ENCODE measurements around the gene UBE2D2. TPM values are rescaled to one million over a fixed set of nuclear protein-coding genes. Genes with fewer than 3 reads are reported as not detected.

UBE2D2 gene
- total RNA-seq, 1 experiment from 2014 or later, result 105 TPM

DNA sequence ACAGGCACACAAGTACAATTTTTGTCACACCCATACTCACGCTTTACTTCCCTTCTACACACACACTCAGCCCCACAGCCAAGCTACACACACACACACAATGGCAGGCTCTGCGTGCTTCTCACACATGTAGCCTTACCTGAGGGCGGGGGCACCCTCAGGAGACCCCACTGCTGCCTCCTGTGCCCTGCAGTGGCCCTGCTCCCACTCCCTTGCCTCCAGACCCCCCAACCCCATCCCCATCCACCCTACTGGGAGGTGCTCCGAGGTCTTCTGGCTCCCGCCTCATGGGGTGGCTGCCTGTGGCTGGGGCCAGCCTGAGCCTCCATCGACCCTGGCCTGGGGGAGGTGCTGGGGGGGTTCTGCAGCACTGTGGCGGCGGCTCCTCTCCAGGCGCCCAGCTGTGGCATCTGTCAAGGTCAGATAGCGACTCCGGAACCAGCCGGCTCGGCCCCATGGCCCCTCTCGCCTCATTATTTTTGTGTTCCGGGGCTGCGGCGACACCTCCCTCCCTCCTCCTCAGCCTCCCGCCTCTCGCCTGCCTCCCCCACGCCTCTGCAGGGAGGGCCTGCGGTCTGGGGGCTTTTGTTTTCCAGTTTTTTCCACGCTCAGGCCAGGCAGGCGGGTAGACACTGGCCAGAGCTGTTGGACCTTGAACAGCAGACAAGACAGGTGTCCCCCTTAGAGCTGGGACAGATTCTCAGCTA lies 108.7 kb downstream of the UBE2D2 start:
- Histone ChIP-seq H2AFZ (ENCODE audit: low read length) (no peak overlapping the region; the same call in 1 of the 2 replicates), H3K9ac (ENCODE audit: low read length) (peak overlapping the region; percentile 34), H3K4me3 (ENCODE audit: low read length) (peak overlapping the region; percentile 22; the same call in 1 of the 2 replicates), H3K4me1 (ENCODE audit: low read length) (peaks cover 36% of the 10 kb centered on the region), H3K36me3 (ENCODE audit: insufficient read depth, low read length) (no peaks in the 10 kb centered on the region), H3K27ac (ENCODE audit: low read length) (no peak overlapping the region), H4K20me1 (ENCODE audit: insufficient read depth, low read depth, low read length) (no peaks in the 10 kb centered on the region), H3K4me2 (ENCODE audit: low read depth, low read length, poor library complexity, severe bottlenecking) (peak overlapping the region; percentile 70), H3K79me2 (ENCODE audit: low read length) (no peaks in the 10 kb centered on the region), H3K9me3 (ENCODE audit: low read length) (no peaks in the 10 kb centered on the region), H3K9me2 (replicated peaks; ENCODE audit: insufficient read depth, low read length) (no peaks in the 10 kb centered on the region), H3K27me3 (ENCODE audit: low read length) (no peaks in the 10 kb centered on the region; the same call in 1 of the 2 replicates)
- no peak for DNase-seq

DNA sequence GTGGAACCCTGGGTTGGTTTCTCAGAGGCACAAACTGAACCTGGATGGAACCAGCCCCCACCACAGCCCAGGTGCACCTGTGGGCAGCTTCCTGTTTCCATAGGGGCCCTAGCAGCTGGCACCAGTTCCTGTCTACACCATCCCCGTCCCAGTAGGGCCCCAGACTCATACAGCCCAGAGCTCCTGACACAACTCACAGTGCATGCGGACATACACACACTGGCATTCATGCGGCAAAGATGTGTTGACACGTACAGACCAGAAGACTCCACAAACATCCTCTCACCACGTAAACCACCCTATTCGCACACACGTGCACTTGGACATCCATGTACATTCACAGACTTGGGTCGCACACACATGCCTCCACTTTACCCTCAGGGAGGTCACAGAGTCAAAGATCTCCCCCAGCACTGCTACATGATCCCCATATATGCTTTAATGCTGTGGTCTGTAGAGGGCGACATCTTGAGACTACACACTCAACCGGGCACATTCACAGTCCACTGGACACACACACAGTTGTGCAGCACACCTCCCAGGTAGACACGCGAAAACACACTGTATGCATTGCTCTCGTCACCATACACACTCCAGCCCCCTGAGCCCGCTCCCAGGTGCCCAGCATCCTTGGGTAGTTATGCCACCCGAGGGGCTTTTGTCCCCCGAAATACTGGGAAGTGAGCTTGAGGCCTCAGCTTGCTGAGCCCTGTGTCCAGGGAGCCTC lies 109.4 kb downstream of the UBE2D2 start:
- H3K9me2 ChIP-seq (replicated peaks; ENCODE audit: insufficient read depth, low read length), result no peaks in the 10 kb centered on the region
- no peak overlapping the region for H2AFZ ChIP-seq (ENCODE audit: low read length)
- DNase-seq, result peak; percentile 71
- no peaks in the 10 kb centered on the region for H3K36me3 ChIP-seq (ENCODE audit: insufficient read depth, low read length)
- H3K9me3 ChIP-seq (ENCODE audit: low read length), result no peaks in the 10 kb centered on the region
- peak overlapping the region; percentile 34 for H3K9ac ChIP-seq (ENCODE audit: low read length)
- peak overlapping the region; percentile 70 for H3K4me2 ChIP-seq (ENCODE audit: low read depth, low read length, poor library complexity, severe bottlenecking)
- H3K27me3 ChIP-seq (ENCODE audit: low read length), result no peaks in the 10 kb centered on the region; the same call in 1 of the 2 replicates
- no peak overlapping the region for H3K27ac ChIP-seq (ENCODE audit: low read length)
- H4K20me1 ChIP-seq (ENCODE audit: insufficient read depth, low read depth, low read length), result no peaks in the 10 kb centered on the region
- H3K4me1 ChIP-seq (ENCODE audit: low read length), result peaks cover 36% of the 10 kb centered on the region
- peak overlapping the region; percentile 22; the same call in 1 of the 2 replicates for H3K4me3 ChIP-seq (ENCODE audit: low read length)
- no peaks in the 10 kb centered on the region for H3K79me2 ChIP-seq (ENCODE audit: low read length)

DNA sequence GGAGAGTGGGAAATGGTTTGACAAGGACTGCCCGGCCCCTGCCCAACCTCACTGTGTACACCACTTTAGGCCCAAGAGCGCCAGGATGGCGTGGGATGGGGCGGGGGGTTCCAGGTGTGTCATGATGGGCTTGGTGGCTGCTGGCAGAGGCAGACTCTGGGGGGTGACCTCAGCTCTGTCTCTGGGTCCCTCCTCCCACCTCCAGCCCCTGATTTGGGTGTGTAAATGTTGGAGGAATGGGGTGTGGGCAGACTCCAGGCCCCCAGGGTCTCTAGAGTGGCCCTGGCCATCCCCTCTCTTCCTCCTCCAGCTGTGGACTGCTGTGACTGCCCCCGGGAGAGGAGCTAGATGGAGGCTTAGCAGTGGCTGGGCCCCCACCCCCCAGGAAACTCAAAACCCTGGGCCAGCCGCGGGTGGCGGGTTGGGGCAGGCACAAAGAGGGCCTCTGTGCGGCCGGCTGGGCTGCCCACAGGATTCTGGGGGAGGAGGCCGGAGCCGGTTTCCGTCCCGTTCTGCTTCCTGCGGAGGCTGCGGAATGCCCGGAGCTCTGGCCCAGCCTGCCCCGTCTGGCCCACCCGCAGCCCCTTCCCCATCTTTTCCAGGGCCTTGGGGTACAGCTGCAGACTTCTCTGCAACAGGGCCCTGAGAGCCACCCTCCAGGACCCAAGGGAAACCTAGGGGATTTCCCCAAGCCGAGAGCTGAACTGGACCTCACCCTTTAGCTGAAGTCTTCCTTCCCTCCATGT lies 110.1 kb downstream of the UBE2D2 start:
- no peaks in the 10 kb centered on the region for H3K9me3 ChIP-seq (ENCODE audit: low read length)
- H2AFZ ChIP-seq (ENCODE audit: low read length), result no peak overlapping the region
- peak overlapping the region; percentile 70 for H3K4me2 ChIP-seq (ENCODE audit: low read depth, low read length, poor library complexity, severe bottlenecking)
- H3K79me2 ChIP-seq (ENCODE audit: low read length), result no peaks in the 10 kb centered on the region
- no peaks in the 10 kb centered on the region; the same call in 1 of the 2 replicates for H3K27me3 ChIP-seq (ENCODE audit: low read length)
- H3K4me3 ChIP-seq (ENCODE audit: low read length), result no peak overlapping the region
- H3K9me2 ChIP-seq (replicated peaks; ENCODE audit: insufficient read depth, low read length), result no peaks in the 10 kb centered on the region
- no peaks in the 10 kb centered on the region for H3K36me3 ChIP-seq (ENCODE audit: insufficient read depth, low read length)
- H3K9ac ChIP-seq (ENCODE audit: low read length), result no peak overlapping the region
- no peaks in the 10 kb centered on the region for H4K20me1 ChIP-seq (ENCODE audit: insufficient read depth, low read depth, low read length)
- DNase-seq, result no peak
- no peak overlapping the region for H3K27ac ChIP-seq (ENCODE audit: low read length)
- H3K4me1 ChIP-seq (ENCODE audit: low read length), result peaks cover 36% of the 10 kb centered on the region

GRCh38 chr5:139675213-139675612 lies 114.1 kb downstream of the UBE2D2 start:
- Histone ChIP-seq H3K27ac (ENCODE audit: low read length) (no peak overlapping the region), H3K4me2 (ENCODE audit: low read depth, low read length, poor library complexity, severe bottlenecking) (no peak overlapping the region), H4K20me1 (ENCODE audit: insufficient read depth, low read depth, low read length) (no peaks in the 10 kb centered on the region), H2AFZ (ENCODE audit: low read length) (no peak overlapping the region), H3K36me3 (ENCODE audit: insufficient read depth, low read length) (no peaks in the 10 kb centered on the region), H3K4me3 (ENCODE audit: low read length) (no peak overlapping the region), H3K9me2 (replicated peaks; ENCODE audit: insufficient read depth, low read length) (no peaks in the 10 kb centered on the region), H3K27me3 (ENCODE audit: low read length) (no peaks in the 10 kb centered on the region), H3K9ac (ENCODE audit: low read length) (no peak overlapping the region), H3K9me3 (ENCODE audit: low read length) (no peaks in the 10 kb centered on the region), H3K4me1 (ENCODE audit: low read length) (peaks cover 10% of the 10 kb centered on the region), H3K79me2 (ENCODE audit: low read length) (no peaks in the 10 kb centered on the region)
- DNase-seq, result no peak

DNA sequence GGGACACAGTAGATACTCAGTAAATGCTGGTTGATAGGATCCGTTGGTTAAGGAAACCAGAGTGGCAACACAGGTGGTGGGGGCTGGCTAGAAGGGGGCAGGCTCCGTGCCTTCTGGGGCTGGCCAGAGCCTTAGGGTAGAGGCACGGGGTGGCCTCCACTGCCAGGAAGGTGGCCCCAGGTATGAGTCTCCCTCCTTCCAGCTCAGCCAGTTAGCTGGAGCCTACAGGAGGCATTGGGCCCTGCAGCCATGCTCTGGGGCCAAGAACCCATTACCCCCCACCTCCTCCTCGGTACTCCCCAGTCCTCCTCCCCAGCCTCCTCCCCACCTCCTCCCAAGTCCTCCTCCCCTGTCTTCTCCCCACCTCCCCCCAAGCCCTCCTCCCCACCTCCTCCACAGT lies 114.7 kb downstream of the UBE2D2 start:
- Histone ChIP-seq H2AFZ (ENCODE audit: low read length) (no peak overlapping the region), H3K79me2 (ENCODE audit: low read length) (no peaks in the 10 kb centered on the region), H3K4me2 (ENCODE audit: low read depth, low read length, poor library complexity, severe bottlenecking) (no peak overlapping the region), H3K4me1 (ENCODE audit: low read length) (peaks cover 4% of the 10 kb centered on the region), H3K36me3 (ENCODE audit: insufficient read depth, low read length) (no peaks in the 10 kb centered on the region), H3K9me3 (ENCODE audit: low read length) (no peaks in the 10 kb centered on the region), H3K9me2 (replicated peaks; ENCODE audit: insufficient read depth, low read length) (no peaks in the 10 kb centered on the region), H3K27me3 (ENCODE audit: low read length) (no peaks in the 10 kb centered on the region), H3K9ac (ENCODE audit: low read length) (no peak overlapping the region), H3K27ac (ENCODE audit: low read length) (no peak overlapping the region), H3K4me3 (ENCODE audit: low read length) (no peak overlapping the region), H4K20me1 (ENCODE audit: insufficient read depth, low read depth, low read length) (no peaks in the 10 kb centered on the region)
- DNase-seq, result no peak

GRCh38 chr5:139676406-139676805 lies 115.3 kb downstream of the UBE2D2 start:
- no peaks in the 10 kb centered on the region for H4K20me1 ChIP-seq (ENCODE audit: insufficient read depth, low read depth, low read length)
- no peak overlapping the region for H3K4me3 ChIP-seq (ENCODE audit: low read length)
- H3K9me3 ChIP-seq (ENCODE audit: low read length), result no peaks in the 10 kb centered on the region
- no peaks in the 10 kb centered on the region for H3K79me2 ChIP-seq (ENCODE audit: low read length)
- H3K9me2 ChIP-seq (replicated peaks; ENCODE audit: insufficient read depth, low read length), result no peaks in the 10 kb centered on the region
- H3K9ac ChIP-seq (ENCODE audit: low read length), result no peak overlapping the region
- no peak overlapping the region for H3K4me2 ChIP-seq (ENCODE audit: low read depth, low read length, poor library complexity, severe bottlenecking)
- H3K27me3 ChIP-seq (ENCODE audit: low read length), result no peaks in the 10 kb centered on the region
- DNase-seq, result no peak
- no peaks in the 10 kb centered on the region for H3K36me3 ChIP-seq (ENCODE audit: insufficient read depth, low read length)
- H3K4me1 ChIP-seq (ENCODE audit: low read length), result no peaks in the 10 kb centered on the region
- no peak overlapping the region for H3K27ac ChIP-seq (ENCODE audit: low read length)
- no peak overlapping the region for H2AFZ ChIP-seq (ENCODE audit: low read length)

DNA sequence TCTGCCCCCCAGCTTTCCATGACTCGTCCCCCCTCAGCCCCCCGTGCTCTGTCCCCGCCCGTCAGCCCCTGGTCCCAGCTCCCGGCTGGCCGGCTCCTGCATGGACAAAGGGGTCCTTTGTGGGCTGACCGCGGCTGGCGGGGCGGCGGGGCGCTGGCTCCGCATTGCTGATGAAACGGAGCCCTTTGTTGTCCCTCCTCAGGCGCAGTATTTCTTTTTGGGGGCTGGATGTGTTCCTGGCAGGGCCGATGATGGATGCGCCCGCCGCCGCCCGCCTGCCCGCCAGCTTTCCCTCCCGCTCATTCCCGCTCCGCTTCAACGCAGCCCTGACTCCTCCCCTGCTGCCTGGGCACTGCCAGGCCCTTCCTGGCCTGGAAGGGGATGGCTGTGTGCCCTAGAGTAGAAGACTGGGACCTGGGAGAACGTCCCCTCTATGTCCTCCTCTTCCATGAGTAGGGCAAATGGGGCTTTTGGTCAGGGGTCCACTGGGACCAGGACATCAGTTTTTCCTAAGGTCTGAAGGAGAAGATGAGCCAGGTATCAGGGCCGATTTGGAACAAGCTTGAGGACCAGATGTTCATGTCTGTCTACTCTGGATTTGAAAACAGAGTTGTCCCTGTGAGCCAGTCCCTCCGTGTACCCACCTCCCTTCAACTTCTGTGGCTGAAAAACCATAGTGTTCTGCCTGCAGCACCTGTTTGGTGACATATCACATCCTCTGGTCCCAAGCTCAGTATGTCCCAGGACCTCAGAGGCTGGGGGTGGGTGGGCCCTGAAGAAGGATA lies 116.0 kb downstream of the UBE2D2 start:
- H3K27ac ChIP-seq (ENCODE audit: low read length), result no peak overlapping the region
- no peak for DNase-seq
- H3K9ac ChIP-seq (ENCODE audit: low read length), result no peak overlapping the region
- no peak overlapping the region for H2AFZ ChIP-seq (ENCODE audit: low read length)
- no peaks in the 10 kb centered on the region for H3K36me3 ChIP-seq (ENCODE audit: insufficient read depth, low read length)
- no peaks in the 10 kb centered on the region for H3K4me1 ChIP-seq (ENCODE audit: low read length)
- H4K20me1 ChIP-seq (ENCODE audit: insufficient read depth, low read depth, low read length), result no peaks in the 10 kb centered on the region
- no peaks in the 10 kb centered on the region for H3K79me2 ChIP-seq (ENCODE audit: low read length)
- no peak overlapping the region for H3K4me3 ChIP-seq (ENCODE audit: low read length)
- H3K9me2 ChIP-seq (replicated peaks; ENCODE audit: insufficient read depth, low read length), result no peaks in the 10 kb centered on the region
- no peaks in the 10 kb centered on the region for H3K9me3 ChIP-seq (ENCODE audit: low read length)
- H3K4me2 ChIP-seq (ENCODE audit: low read depth, low read length, poor library complexity, severe bottlenecking), result no peak overlapping the region
- no peaks in the 10 kb centered on the region for H3K27me3 ChIP-seq (ENCODE audit: low read length)

All from Karpas-422 (cell line).